ENCODE measurements around the gene S100A2.

The S100A2 gene

GRCh38 chr1:153565529-153566374 is at the start of gene S100A2:
Gene S100A2 (minus strand): TSS chr1:153565844. CDS start chr1:153563877, 1,967 bp downstream.
- H3K27ac ChIP-seq = peak within 1 kb of the TSS; percentile 55
- no peak for TF ChIP-seq CTCF (IDR thresholded peaks at IDR 0.05)
- TF ChIP-seq ZFX (IDR thresholded peaks at IDR 0.05; ENCODE audit: borderline replicate concordance) = no peak

- H3K27ac ChIP-seq = no peak overlapping the region
- TF ChIP-seq ZFX (IDR thresholded peaks at IDR 0.05; ENCODE audit: borderline replicate concordance) (no peak), CTCF (IDR thresholded peaks at IDR 0.05) (no peak)
Observed at GRCh38 chr1:153615406-153615805, 49.8 kb upstream of the S100A2 start.

GRCh38 chr1:153614906-153615305 is 49.3 kb upstream of the S100A2 start:
- TF ChIP-seq CTCF (IDR thresholded peaks at IDR 0.05) = no peak
- no peak for TF ChIP-seq ZFX (IDR thresholded peaks at IDR 0.05; ENCODE audit: borderline replicate concordance)
- no peak overlapping the region for H3K27ac ChIP-seq

- H3K27ac ChIP-seq = no peak overlapping the region
- TF ChIP-seq ZFX (IDR thresholded peaks at IDR 0.05; ENCODE audit: borderline replicate concordance) (no peak), CTCF (IDR thresholded peaks at IDR 0.05) (no peak)
Observed at GRCh38 chr1:153614189-153614900, 48.7 kb upstream of the S100A2 start.

GRCh38 chr1:153613406-153613805 is 47.8 kb upstream of the S100A2 start:
- H3K27ac ChIP-seq = no peak overlapping the region
- no peak for TF ChIP-seq CTCF (IDR thresholded peaks at IDR 0.05)
- no peak for TF ChIP-seq ZFX (IDR thresholded peaks at IDR 0.05; ENCODE audit: borderline replicate concordance)

- no peak within 1 kb of the TSS for H3K27ac ChIP-seq
- TF ChIP-seq ZFX (IDR thresholded peaks at IDR 0.05; ENCODE audit: borderline replicate concordance) (no peak), CTCF (IDR thresholded peaks at IDR 0.05) (no peak)
Observed at GRCh38 chr1:153612755-153613331, 47.2 kb upstream of the S100A2 start, which contains the start of gene S100A16. Gene S100A16 (minus strand): TSS chr1:153613137. CDS start chr1:153608151, 4,986 bp downstream.
